Hepatocyte (in vitro differentiated cells): ENCODE data around the gene GOLGA6L22.
"Not testable (repeated sequence)": the region's sequence is repeated elsewhere in the genome, so short reads cannot be mapped to it uniquely, and the experiment has no call there.

ENCODE experiments used
- CTCF ChIP-seq: fragments of 200-600 bp; sonication (generic); IDR thresholded peaks from 2 replicates; pipeline ENCODE4 v1.5.1; 2016; ENCODE audit warnings: antibody characterized with exemption, mild to moderate bottlenecking; ENCODE audit not compliant: poor library complexity
- EZH2 ChIP-seq: fragments of 200-600 bp; sonication (generic); IDR thresholded peaks from 2 replicates; pipeline ENCODE4 v1.6.1; 2016; ENCODE audit warnings: antibody characterized with exemption, mild to moderate bottlenecking, borderline replicate concordance
- EZH2phosphoT487 ChIP-seq: fragments of 200-600 bp; sonication (generic); IDR thresholded peaks from one replicate; pipeline ENCODE4 v1.6.1; 2018; ENCODE audit warnings: antibody characterized with exemption, mild to moderate bottlenecking, low read depth, moderate library complexity; ENCODE audit not compliant: unreplicated experiment, severe bottlenecking

DNA sequence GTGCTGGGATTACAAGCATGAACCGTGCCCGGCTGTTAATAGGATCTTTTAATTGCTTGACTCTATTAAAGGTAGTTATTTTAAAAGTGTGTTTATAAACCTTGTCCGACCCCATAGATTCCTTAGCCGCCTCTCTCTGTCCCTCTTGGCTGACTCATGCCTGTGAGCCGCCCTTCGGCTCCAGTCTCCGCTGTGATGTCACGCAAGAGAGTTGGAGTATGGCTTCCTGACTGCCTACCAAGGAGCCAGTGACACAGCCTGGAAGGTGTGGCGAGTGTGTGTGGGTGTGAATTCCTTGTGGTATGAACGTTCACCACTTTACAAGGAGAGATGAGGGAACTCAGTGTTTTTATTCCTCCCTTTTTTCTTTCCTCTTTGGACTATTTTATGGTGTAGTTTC, 43.6 kb downstream of the GOLGA6L22 start:
- TF ChIP-seq CTCF, EZH2, EZH2phosphoT487: not testable (repeated sequence)
